OCI-LY1 (cell line): ENCODE data around the gene ANK3.

Experiments
- H2AFZ ChIP-seq: fragments of 200-600 bp; sonication (generic), shearing (Covaris generic); 2 replicates; pipeline ENCODE4 v1.6.0; 2014; ENCODE audit warnings: antibody characterized with exemption, mild to moderate bottlenecking, low read length
- H3F3A ChIP-seq: fragments of 200-600 bp; sonication (generic), shearing (Covaris generic); 2 replicates; pipeline ENCODE4 v1.6.0; 2014; ENCODE audit warnings: mild to moderate bottlenecking, antibody characterized with exemption, low read length, moderate library complexity; ENCODE audit not compliant: insufficient read depth
- H3K27ac ChIP-seq: fragments of 200-600 bp; sonication (generic); 2 replicates; pipeline ENCODE4 v1.5.1; 2014; ENCODE audit warnings: low read length, mixed run types, mild to moderate bottlenecking, low read depth; ENCODE audit not compliant: poor library complexity, severe bottlenecking
- H3K27me3 ChIP-seq: fragments of 200-600 bp; sonication (generic); 2 replicates; pipeline ENCODE4 v1.6.0; 2014; ENCODE audit warnings: antibody characterized with exemption, mild to moderate bottlenecking, low read length, moderate library complexity; ENCODE audit not compliant: insufficient read depth
- H3K36me3 ChIP-seq: fragments of 200-600 bp; sonication (generic); 2 replicates; pipeline ENCODE4 v1.6.1; 2014; ENCODE audit warnings: mild to moderate bottlenecking, antibody characterized with exemption, low read length, moderate library complexity, mixed read lengths; ENCODE audit not compliant: insufficient read depth
- H3K4me1 ChIP-seq: fragments of 200-600 bp; sonication (generic); 2 replicates; pipeline ENCODE4 v1.5.1; 2014; ENCODE audit warnings: mild to moderate bottlenecking, low read length, moderate library complexity; ENCODE audit not compliant: insufficient read depth, severe bottlenecking
- H3K4me2 ChIP-seq: fragments of 200-600 bp; sonication (generic), shearing (Covaris generic); 2 replicates; pipeline ENCODE4 v1.6.1; 2014; ENCODE audit warnings: low read length
- H3K4me3 ChIP-seq: fragments of 200-600 bp; sonication (generic); 2 replicates; pipeline ENCODE4 v1.5.1; 2014; ENCODE audit warnings: low read length, low read depth, mild to moderate bottlenecking, mixed read lengths; ENCODE audit not compliant: poor library complexity, severe bottlenecking
- H3K79me2 ChIP-seq: fragments of 200-600 bp; shearing (Covaris generic); 2 replicates; pipeline ENCODE4 v1.6.1; 2016; ENCODE audit warnings: mixed run types, low read length, mixed read lengths; ENCODE audit not compliant: insufficient read depth
- H3K9ac ChIP-seq: fragments of 200-600 bp; sonication (generic), shearing (Covaris generic); 2 replicates; pipeline ENCODE4 v1.6.1; 2014; ENCODE audit warnings: mild to moderate bottlenecking, low read length, mixed read lengths
- H3K9me2 ChIP-seq: fragments of 200-600 bp; sonication (generic), shearing (Covaris generic); 2 replicates; pipeline ENCODE4 v1.6.1; 2014; ENCODE audit warnings: low read depth, mild to moderate bottlenecking, low read length, mixed read lengths
- H3K9me3 ChIP-seq: fragments of 200-600 bp; shearing (Covaris generic); 2 replicates; pipeline ENCODE4 v1.6.1; 2014; ENCODE audit warnings: low read length, mixed read lengths
- H4K20me1 ChIP-seq: fragments of 200-600 bp; sonication (generic), shearing (Covaris generic); 2 replicates; pipeline ENCODE4 v1.6.0; 2016; ENCODE audit warnings: mild to moderate bottlenecking, low read length; ENCODE audit not compliant: insufficient read depth
- EZH2 ChIP-seq: fragments of 200-600 bp; sonication (generic), shearing (Covaris generic); IDR thresholded peaks from 2 replicates; pipeline ENCODE4 v1.8.0; 2017; ENCODE audit warnings: borderline replicate concordance, mixed run types, mild to moderate bottlenecking, antibody characterized with exemption, low read length, moderate library complexity, mixed read lengths
- TF ChIP-seq, protein P1 (sequence below): fragments of 200-600 bp; sonication (generic), shearing (Covaris generic); IDR thresholded peaks from 2 replicates; pipeline ENCODE4 v1.5.1; 2017; ENCODE audit warnings: mild to moderate bottlenecking, antibody characterized with exemption, low read length, moderate library complexity, mixed read lengths

Gene ANK3

DNA sequence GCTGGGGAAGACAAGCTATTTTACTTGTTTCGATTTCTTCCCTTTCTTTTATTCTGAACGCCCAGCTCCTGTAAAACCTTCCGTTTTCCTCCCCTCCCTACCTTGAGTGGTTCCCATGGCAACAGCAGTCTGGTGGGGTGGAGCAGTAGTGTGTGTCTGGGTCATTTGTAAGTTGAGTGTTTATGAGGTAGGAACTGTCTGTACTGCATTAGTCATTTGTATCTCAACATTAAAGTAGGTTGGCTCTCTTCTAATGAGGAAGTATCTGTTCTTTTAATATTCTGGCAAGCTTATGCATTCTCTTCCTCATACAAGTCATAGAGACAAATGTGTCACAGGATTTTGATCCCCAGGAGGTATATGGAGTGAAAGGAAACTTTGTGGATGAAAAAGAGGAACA lies 398.0 kb downstream of the ANK3 start:
- Histone ChIP-seq H3K9ac (no peak overlapping the region; the same call in 1 of the 2 replicates), H3K4me1 (peaks cover 15% of the 10 kb centered on the region), H3K4me2 (peak overlapping the region; percentile 56), H3K27ac (peak overlapping the region; percentile 54), H2AFZ (peak overlapping the region; percentile 6; the same call in 1 of the 2 replicates), H3F3A (no peaks in the 10 kb centered on the region), H3K9me3 (no peaks in the 10 kb centered on the region), H3K79me2 (no peaks in the 10 kb centered on the region), H3K4me3 (peak overlapping the region; percentile 39), H4K20me1 (no peaks in the 10 kb centered on the region), H3K27me3 (no peaks in the 10 kb centered on the region), H3K9me2 (no peaks in the 10 kb centered on the region), H3K36me3 (no peaks in the 10 kb centered on the region)
- TF ChIP-seq, protein P1, sequence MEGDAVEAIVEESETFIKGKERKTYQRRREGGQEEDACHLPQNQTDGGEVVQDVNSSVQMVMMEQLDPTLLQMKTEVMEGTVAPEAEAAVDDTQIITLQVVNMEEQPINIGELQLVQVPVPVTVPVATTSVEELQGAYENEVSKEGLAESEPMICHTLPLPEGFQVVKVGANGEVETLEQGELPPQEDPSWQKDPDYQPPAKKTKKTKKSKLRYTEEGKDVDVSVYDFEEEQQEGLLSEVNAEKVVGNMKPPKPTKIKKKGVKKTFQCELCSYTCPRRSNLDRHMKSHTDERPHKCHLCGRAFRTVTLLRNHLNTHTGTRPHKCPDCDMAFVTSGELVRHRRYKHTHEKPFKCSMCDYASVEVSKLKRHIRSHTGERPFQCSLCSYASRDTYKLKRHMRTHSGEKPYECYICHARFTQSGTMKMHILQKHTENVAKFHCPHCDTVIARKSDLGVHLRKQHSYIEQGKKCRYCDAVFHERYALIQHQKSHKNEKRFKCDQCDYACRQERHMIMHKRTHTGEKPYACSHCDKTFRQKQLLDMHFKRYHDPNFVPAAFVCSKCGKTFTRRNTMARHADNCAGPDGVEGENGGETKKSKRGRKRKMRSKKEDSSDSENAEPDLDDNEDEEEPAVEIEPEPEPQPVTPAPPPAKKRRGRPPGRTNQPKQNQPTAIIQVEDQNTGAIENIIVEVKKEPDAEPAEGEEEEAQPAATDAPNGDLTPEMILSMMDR: no peak
- TF ChIP-seq EZH2: no peak

DNA sequence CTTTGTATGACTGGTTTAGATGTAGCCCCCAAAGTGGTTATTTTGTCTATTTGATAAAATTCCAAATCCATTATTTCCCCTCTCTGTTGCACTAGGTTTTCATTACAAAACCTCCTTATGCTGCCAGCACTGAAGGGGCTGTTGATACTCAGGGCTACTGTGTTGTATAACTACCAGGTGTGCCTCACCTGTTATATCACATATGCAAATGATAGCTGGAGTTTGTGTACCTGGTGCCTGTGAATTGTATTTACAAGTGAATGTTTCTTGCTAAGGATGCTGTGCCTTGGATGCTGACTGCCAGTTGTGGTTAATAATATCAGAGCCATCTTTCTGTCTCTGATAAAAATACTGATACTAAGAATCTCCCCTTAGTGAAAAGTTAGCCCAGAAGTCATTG lies 398.6 kb downstream of the ANK3 start:
- no peak overlapping the region; the same call in 1 of the 2 replicates for H3K9ac ChIP-seq
- H3K4me1 ChIP-seq: peaks cover 15% of the 10 kb centered on the region
- no peaks in the 10 kb centered on the region for H3K36me3 ChIP-seq
- peak overlapping the region; percentile 56 for H3K4me2 ChIP-seq
- H3F3A ChIP-seq: no peaks in the 10 kb centered on the region
- no peak overlapping the region for H2AFZ ChIP-seq
- H3K4me3 ChIP-seq: peak overlapping the region; percentile 39
- H3K27me3 ChIP-seq: no peaks in the 10 kb centered on the region
- H4K20me1 ChIP-seq: no peaks in the 10 kb centered on the region
- H3K9me3 ChIP-seq: no peaks in the 10 kb centered on the region
- no peak for TF ChIP-seq EZH2
- TF ChIP-seq, protein P1: no peak
- no peaks in the 10 kb centered on the region for H3K9me2 ChIP-seq
- no peaks in the 10 kb centered on the region for H3K79me2 ChIP-seq
- peak overlapping the region; percentile 54 for H3K27ac ChIP-seq

DNA sequence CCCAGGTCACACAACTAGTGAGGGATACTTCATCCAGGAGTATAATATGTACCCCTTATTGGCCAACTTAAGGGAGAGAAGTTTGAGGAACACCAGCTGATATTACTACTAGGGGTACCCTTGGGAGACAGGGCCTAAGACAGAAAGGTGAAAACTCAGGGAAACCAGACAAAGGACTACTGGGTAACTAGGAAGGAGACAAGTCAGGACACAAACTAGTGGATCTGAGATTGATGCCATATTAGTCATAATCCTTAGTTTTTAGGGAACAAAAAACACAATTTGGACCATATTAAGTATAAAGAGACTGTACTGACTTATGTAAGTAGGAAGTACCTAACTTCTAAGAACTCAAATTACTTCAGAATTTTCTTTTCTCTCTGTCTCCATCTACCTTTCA lies 404.0 kb downstream of the ANK3 start:
- no peaks in the 10 kb centered on the region for H3K79me2 ChIP-seq
- H3K9ac ChIP-seq: no peak overlapping the region
- no peak overlapping the region for H3K4me2 ChIP-seq
- TF ChIP-seq, protein P1: no peak
- TF ChIP-seq EZH2: no peak
- no peaks in the 10 kb centered on the region for H3K9me2 ChIP-seq
- H3K4me3 ChIP-seq: no peak overlapping the region
- H3K9me3 ChIP-seq: no peaks in the 10 kb centered on the region
- H2AFZ ChIP-seq: no peak overlapping the region
- no peaks in the 10 kb centered on the region for H3K36me3 ChIP-seq
- H3F3A ChIP-seq: no peaks in the 10 kb centered on the region
- H3K27me3 ChIP-seq: no peaks in the 10 kb centered on the region
- H3K27ac ChIP-seq: no peak overlapping the region
- H4K20me1 ChIP-seq: no peaks in the 10 kb centered on the region
- H3K4me1 ChIP-seq: peaks cover 15% of the 10 kb centered on the region
